Measurements from ENCODE around the gene IQCF2.

Gene IQCF2

GRCh38 chr3:51876186-51876585, 14.8 kb downstream of the IQCF2 start:
- Histone ChIP-seq H4K20me1 (ENCODE audit: insufficient read depth, low read length) (no peaks in the 10 kb centered on the region), H3K9ac (ENCODE audit: low read length) (no peak overlapping the region), H3K79me2 (ENCODE audit: low read length) (no peaks in the 10 kb centered on the region), H3F3A (ENCODE audit: insufficient read depth, low read length) (no peaks in the 10 kb centered on the region), H3K9me3 (replicated peaks; ENCODE audit: insufficient read depth, low read length) (no peaks in the 10 kb centered on the region), H3K27me3 (replicated peaks; ENCODE audit: insufficient read depth, low read length) (no peaks in the 10 kb centered on the region), H3K4me2 (ENCODE audit: low read depth, low read length) (no peak overlapping the region), H3K4me3 (ENCODE audit: low read length) (no peak overlapping the region), H3K36me3 (replicated peaks; ENCODE audit: insufficient read depth, low read length) (no peaks in the 10 kb centered on the region), H3K27ac (ENCODE audit: low read length) (no peak overlapping the region), H3K4me1 (ENCODE audit: low read length) (no peaks in the 10 kb centered on the region), H2AFZ (ENCODE audit: low read length) (no peak overlapping the region), H3K9me2 (replicated peaks; ENCODE audit: insufficient read depth, low read length) (no peaks in the 10 kb centered on the region)
- TF ChIP-seq EZH2 (optimal IDR thresholded peaks at IDR 0.05; ENCODE audit: low read depth, low read length) = no peak
- TF ChIP-seq, protein P1, sequence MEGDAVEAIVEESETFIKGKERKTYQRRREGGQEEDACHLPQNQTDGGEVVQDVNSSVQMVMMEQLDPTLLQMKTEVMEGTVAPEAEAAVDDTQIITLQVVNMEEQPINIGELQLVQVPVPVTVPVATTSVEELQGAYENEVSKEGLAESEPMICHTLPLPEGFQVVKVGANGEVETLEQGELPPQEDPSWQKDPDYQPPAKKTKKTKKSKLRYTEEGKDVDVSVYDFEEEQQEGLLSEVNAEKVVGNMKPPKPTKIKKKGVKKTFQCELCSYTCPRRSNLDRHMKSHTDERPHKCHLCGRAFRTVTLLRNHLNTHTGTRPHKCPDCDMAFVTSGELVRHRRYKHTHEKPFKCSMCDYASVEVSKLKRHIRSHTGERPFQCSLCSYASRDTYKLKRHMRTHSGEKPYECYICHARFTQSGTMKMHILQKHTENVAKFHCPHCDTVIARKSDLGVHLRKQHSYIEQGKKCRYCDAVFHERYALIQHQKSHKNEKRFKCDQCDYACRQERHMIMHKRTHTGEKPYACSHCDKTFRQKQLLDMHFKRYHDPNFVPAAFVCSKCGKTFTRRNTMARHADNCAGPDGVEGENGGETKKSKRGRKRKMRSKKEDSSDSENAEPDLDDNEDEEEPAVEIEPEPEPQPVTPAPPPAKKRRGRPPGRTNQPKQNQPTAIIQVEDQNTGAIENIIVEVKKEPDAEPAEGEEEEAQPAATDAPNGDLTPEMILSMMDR (IDR thresholded peaks at IDR 0.05; ENCODE audit: low read length) = no peak
- no peak for TF ChIP-seq EZH2phosphoT487 (IDR thresholded peaks at IDR 0.05; ENCODE audit: low read length)
- no peak for DNase-seq

GRCh38 chr3:51879937-51880336, 18.5 kb downstream of the IQCF2 start:
- H4K20me1 ChIP-seq (ENCODE audit: insufficient read depth, low read length) = no peaks in the 10 kb centered on the region
- DNase-seq = no peak
- no peaks in the 10 kb centered on the region for H3K9me2 ChIP-seq (replicated peaks; ENCODE audit: insufficient read depth, low read length)
- no peaks in the 10 kb centered on the region for H3K4me1 ChIP-seq (ENCODE audit: low read length)
- H3F3A ChIP-seq (ENCODE audit: insufficient read depth, low read length) = no peaks in the 10 kb centered on the region
- H3K27me3 ChIP-seq (replicated peaks; ENCODE audit: insufficient read depth, low read length) = no peaks in the 10 kb centered on the region
- no peak overlapping the region for H3K9ac ChIP-seq (ENCODE audit: low read length)
- no peak overlapping the region for H3K27ac ChIP-seq (ENCODE audit: low read length)
- no peak for TF ChIP-seq EZH2phosphoT487 (IDR thresholded peaks at IDR 0.05; ENCODE audit: low read length)
- TF ChIP-seq EZH2 (optimal IDR thresholded peaks at IDR 0.05; ENCODE audit: low read depth, low read length) = no peak
- TF ChIP-seq, protein P1 (IDR thresholded peaks at IDR 0.05; ENCODE audit: low read length) = no peak
- no peak overlapping the region for H3K4me2 ChIP-seq (ENCODE audit: low read depth, low read length)
- no peaks in the 10 kb centered on the region for H3K36me3 ChIP-seq (replicated peaks; ENCODE audit: insufficient read depth, low read length)
- H3K9me3 ChIP-seq (replicated peaks; ENCODE audit: insufficient read depth, low read length) = no peaks in the 10 kb centered on the region
- H2AFZ ChIP-seq (ENCODE audit: low read length) = no peak overlapping the region
- no peaks in the 10 kb centered on the region for H3K79me2 ChIP-seq (ENCODE audit: low read length)
- H3K4me3 ChIP-seq (ENCODE audit: low read length) = no peak overlapping the region

- DNase-seq = no peak
- Histone ChIP-seq H3K4me3 (ENCODE audit: low read length) (no peak overlapping the region), H3K27ac (ENCODE audit: low read length) (no peak overlapping the region), H3K4me2 (ENCODE audit: low read depth, low read length) (no peak overlapping the region), H2AFZ (ENCODE audit: low read length) (no peak overlapping the region), H3F3A (ENCODE audit: insufficient read depth, low read length) (no peaks in the 10 kb centered on the region), H3K9me2 (replicated peaks; ENCODE audit: insufficient read depth, low read length) (no peaks in the 10 kb centered on the region), H3K9ac (ENCODE audit: low read length) (no peak overlapping the region), H3K36me3 (replicated peaks; ENCODE audit: insufficient read depth, low read length) (no peaks in the 10 kb centered on the region), H3K9me3 (replicated peaks; ENCODE audit: insufficient read depth, low read length) (no peaks in the 10 kb centered on the region), H4K20me1 (ENCODE audit: insufficient read depth, low read length) (no peaks in the 10 kb centered on the region), H3K4me1 (ENCODE audit: low read length) (no peaks in the 10 kb centered on the region), H3K79me2 (ENCODE audit: low read length) (no peaks in the 10 kb centered on the region), H3K27me3 (replicated peaks; ENCODE audit: insufficient read depth, low read length) (no peaks in the 10 kb centered on the region)
- no peak for TF ChIP-seq EZH2phosphoT487 (IDR thresholded peaks at IDR 0.05; ENCODE audit: low read length)
- TF ChIP-seq, protein P1 (IDR thresholded peaks at IDR 0.05; ENCODE audit: low read length) = no peak
- no peak for TF ChIP-seq EZH2 (optimal IDR thresholded peaks at IDR 0.05; ENCODE audit: low read depth, low read length)
These were observed 25.0 kb downstream of the IQCF2 start for GRCh38 chr3:51886447-51886846.

Measured in MM.1S (cell line).